Measurements from ENCODE around the gene OXT.
A peak's percentile ranks its signal among the peaks of the same experiment; 100 is the strongest.
"Not testable (repeated sequence)": the region's sequence is repeated elsewhere in the genome, so short reads cannot be mapped to it uniquely, and the experiment has no call there.

Gene OXT

GRCh38 chr20:3071610-3072529 is at the start of gene OXT:
Gene OXT, plus strand, starts transcription at chr20:3071620. Its CDS starts 36 bp downstream, at chr20:3071656.
- DNase-seq (ENCODE audit: low read depth): peak; percentile 70

GRCh38 chr20:3021777-3022176 is 49.6 kb upstream of the OXT start:
- no peak for DNase-seq (ENCODE audit: low read depth)

GRCh38 chr20:3022559-3023490 is 48.6 kb upstream of the OXT start:
- DNase-seq (ENCODE audit: low read depth): not testable (repeated sequence)

DNA sequence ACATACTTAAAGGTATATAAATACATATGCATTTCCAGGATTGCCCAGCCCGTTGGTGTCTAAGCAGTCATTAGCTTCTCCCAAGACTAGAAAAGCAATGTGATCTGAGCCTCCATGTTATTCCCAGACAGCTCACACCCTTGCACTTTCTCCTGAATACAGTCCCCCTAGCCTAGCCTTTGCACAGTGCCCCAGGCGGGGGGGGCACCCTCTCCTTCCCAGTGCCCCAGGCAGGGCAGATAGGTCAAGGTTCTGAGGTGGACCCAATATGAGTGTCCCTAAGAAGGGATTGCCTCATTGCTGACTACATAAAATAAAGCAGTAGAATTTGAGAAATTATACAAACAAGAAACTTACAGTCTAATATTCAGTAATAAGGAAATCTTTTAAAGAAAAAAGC is 43.4 kb upstream of the OXT start:
- DNase-seq (ENCODE audit: low read depth): no peak

- no peak for DNase-seq (ENCODE audit: low read depth)
These were observed 39.8 kb upstream of the OXT start for GRCh38 chr20:3031524-3032147.

DNA sequence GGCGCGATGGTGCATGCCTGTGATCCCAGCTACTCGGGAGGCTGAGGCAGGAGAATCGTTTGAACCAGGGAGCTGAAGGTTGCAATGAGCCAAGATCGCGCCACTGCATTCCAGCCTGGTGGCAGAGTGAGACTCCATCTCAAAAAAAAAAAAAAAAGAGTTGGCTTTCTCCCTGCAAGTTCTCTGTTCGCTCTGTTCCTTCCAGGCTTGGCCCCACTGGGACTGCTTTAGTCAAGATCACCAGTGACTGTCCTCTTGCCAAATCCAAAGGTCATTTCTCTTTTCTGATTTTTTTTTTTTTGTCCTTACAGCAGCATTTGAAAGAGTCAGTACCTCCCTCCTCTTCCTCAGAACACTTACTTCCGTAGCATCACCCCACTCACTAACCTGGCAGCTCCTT is 38.8 kb upstream of the OXT start:
- no peak for DNase-seq (ENCODE audit: low read depth)

GRCh38 chr20:3037654-3038053 is 33.8 kb upstream of the OXT start:
- no peak for DNase-seq (ENCODE audit: low read depth)

DNA sequence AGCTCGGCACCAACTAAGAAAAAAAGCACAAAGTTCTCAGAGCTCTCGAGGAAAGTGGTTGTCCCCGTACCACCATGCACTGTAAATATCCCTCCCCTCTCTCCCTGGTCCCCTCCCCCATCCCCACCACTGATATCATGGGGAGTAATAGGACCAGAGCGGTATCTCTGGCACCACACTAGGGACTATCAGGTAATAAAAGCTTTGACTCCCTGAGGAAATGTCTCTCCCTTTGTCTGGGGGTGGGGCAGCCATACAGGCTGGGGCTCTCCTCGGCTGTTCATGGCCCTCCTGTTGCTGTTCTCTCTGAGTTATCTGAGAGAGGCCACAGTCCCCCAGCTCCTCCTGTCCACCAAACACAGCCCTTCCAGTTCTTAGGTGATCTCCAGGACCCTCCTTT is 33.0 kb upstream of the OXT start:
- DNase-seq (ENCODE audit: low read depth): no peak

DNA sequence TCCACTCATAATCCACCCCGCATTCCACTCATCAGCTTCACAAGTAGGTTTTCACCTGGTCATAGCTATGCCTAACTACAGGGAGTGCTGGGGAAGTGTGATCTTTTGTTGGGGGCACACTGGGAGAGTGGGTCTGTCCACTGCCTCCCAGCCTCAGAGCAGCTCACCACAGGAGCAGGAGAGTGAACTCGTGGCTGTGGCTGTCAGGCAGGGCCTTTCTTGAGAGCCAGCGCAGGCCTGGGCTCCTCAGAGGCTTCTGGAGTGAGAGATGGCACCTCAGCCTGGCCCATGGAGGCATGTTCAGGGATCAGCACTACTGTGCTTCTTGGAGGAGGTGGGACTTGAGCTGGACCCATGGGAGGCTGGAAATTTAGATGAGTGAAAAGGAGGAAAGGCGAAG is 32.0 kb upstream of the OXT start:
- no peak for DNase-seq (ENCODE audit: low read depth)

DNA sequence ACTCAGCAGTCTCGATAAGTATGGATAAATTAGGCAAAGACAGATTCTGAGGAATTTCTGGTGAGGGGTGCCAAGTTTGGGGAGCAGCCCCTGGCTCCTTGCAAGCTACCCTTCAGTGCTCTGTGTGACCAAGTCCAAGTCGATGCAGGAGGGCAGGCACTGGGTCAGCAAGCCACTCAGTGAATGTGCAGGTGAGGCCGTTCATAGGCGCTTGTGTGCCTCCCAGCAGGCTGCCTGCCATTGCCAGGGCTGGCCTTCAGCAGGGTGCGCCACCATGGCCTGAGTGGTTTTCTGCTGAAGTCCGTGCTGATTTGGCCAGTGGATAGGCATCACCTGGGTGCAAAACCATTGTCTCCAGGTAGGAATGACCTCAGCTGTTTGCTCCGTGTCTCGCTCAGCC is 31.3 kb upstream of the OXT start:
- no peak for DNase-seq (ENCODE audit: low read depth)

GRCh38 chr20:3041854-3042409 is 29.5 kb upstream of the OXT start:
- DNase-seq (ENCODE audit: low read depth): no peak

GRCh38 chr20:3042625-3043024 is 28.8 kb upstream of the OXT start:
- DNase-seq (ENCODE audit: low read depth): no peak

DNA sequence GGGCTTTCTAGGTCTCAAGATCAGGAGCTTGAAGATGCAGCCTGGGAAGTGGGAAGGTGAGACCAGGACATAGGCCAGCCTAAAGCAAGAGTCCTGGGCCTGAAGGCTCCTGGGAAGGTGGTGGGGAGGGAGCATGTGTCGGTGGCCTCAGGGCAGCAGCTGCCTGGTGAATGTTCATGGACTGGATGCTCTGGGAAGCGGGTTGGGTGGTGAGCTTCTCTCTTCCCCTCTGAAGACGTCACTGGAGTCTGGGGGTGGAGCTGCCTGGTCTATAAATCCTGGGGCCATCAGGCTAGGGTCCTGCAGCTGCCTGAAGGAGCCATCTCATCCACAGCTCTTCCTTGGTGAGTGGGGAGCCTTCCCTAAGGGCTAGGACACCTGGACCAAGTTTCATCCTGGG is 28.1 kb upstream of the OXT start, which contains the start of gene GNRH2:
TSS of gene GNRH2 (plus strand) at position 301 of the 400 bp plus-strand sequence. CDS start 793 bp downstream, outside the sequence.
- no peak for DNase-seq (ENCODE audit: low read depth)

DNA sequence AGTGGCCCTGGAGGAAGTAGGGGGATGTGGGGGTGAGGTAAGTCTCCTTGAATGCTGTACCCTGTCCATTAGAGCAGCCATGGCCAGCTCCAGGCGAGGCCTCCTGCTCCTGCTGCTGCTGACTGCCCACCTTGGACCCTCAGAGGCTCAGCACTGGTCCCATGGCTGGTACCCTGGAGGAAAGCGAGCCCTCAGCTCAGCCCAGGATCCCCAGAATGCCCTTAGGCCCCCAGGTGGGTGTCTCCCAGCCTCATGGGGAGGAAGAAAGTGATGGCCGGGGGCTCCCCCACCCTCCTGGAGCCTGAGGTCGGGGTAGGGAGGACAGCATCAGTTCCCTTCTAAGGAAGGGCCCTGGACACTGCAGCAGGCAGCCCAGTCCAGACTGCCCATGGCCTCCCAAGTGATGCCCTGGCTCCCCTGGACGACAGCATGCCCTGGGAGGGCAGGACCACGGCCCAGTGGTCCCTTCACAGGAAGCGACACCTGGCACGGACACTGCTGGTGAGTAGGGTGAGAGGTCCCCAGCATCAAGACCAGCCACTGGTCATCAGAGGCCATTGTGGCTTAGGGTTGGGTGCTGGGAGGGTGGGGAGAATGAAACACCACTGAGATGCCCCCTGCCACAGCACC is 27.0 kb upstream of the OXT start:
- DNase-seq (ENCODE audit: low read depth): no peak

DNA sequence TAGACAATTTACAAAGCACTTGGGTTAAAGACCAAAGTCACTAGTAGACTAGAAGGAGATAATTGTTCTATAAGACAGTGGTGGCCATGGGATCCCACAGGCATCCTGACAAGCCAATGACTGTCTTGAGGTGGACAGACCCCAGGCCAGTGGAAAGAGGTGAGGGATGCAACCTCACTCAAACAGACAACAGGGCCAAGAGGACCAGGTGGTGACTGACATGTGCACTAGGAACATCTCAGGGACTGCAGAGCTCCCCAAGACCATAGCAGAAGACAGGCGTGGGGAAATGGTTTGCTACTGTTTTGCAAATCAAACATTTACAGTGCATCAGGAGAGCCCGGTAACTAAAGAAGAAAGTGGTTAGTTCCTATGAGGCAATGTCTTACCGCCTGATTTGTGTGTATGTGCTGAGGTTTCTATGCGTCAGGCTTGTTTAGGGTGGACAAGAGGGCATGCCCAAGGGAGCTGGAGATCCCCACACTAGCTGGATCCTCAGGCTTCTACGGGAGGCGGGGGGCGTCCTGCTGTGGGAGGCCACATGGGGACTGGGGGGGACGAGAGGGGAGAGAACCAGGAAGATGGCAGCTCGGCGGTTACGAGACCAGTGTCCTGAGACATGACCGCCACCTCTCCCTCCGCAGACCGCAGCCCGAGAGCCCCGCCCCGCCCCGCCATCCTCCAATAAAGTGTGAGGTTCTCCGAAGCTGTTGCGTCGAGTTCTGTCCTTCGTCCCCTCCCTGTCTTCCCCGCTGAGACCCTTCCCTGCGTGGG is 26.2 kb upstream of the OXT start:
- DNase-seq (ENCODE audit: low read depth): peak; percentile 13

- peak; percentile 70 for DNase-seq (ENCODE audit: low read depth)
These were observed 25.4 kb upstream of the OXT start, which contains the start of gene MRPS26 for GRCh38 chr20:3045816-3046676. Gene MRPS26, plus strand, starts transcription at chr20:3046052. Its CDS starts 17 bp downstream, at chr20:3046069.

DNA sequence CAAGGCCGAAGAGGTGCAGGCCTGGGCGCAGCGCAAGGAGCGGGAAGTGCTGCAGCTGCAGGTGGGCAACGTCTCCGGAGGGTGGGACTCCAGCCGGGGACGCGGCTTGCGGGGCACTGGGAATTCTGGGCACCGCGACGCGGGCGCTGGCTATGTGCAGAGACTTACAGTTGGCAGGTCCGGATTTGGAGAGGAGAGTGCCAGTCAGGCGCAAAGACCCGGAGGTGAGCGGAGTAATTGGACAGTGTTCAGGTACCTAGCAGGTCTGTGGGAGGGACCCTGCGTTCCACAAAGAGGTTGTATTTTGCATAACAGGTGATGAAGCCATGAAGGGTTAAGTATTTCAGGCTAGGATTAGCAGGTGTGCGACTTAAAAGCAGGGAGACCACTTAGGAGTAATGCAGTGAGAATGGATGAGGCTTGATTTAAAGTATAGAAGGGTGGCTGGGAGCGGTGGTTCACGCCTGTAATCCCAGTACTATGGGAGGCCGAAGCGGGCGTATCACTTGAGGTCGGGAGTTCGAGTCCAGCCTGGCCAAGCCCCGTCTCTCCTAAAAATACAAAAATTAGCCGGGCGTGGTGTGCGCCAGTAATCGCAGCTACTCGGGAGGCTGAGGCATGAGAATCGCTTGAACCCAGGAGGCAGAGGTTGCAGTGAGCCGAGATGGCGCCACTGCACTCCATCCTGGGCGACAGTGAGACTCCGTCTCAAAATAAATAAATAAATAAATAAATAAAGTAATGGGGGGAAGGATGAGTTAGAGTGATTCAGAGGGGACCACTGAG is 24.6 kb upstream of the OXT start:
- DNase-seq (ENCODE audit: low read depth): no peak
